ENCODE results near the gene SNX13.

The SNX13 gene

DNA sequence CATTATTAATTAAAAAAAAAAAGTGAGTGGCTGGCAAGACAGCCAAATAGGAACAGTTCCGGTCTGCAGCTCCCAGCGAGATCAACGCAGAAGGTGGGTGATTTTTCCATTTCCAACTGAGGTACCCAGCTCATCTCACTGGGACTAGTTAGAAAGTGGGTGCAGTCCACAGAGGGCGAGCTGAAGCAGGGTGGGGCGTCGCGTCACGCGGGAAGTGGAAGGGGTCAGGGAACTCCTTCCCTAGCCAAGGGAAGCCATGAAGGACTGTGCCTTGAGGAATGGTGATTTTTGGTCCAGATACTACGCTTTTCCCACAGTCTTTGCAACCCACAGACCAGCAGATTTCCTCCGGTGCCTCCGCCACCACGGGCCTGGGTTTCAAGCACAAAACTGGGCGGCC lies 133.7 kb downstream of the SNX13 start:
- in situ Hi-C loops (cut with MboI; ENCODE audit: low pct_unique_long_range_greater_than_20kb, low sequenced_read_pairs, unreplicated experiment), result no loop called here
- no peak for TF ChIP-seq CTCF (IDR thresholded peaks at IDR 0.05; ENCODE audit: extremely low read depth, insufficient read depth, missing control alignments)
- no peak for DNase-seq (ENCODE audit: low spot score)

GRCh38 chr7:17802056-17802455 lies 138.2 kb downstream of the SNX13 start:
- no peak for TF ChIP-seq CTCF (IDR thresholded peaks at IDR 0.05; ENCODE audit: extremely low read depth, insufficient read depth, missing control alignments)
- DNase-seq (ENCODE audit: low spot score), result no peak
- in situ Hi-C loops (cut with MboI; ENCODE audit: low pct_unique_long_range_greater_than_20kb, low sequenced_read_pairs, unreplicated experiment), result no loop called here

GRCh38 chr7:17792075-17792936 lies 148.0 kb downstream of the SNX13 start:
- in situ Hi-C loops (cut with MboI; ENCODE audit: low pct_unique_long_range_greater_than_20kb, low sequenced_read_pairs, unreplicated experiment), result no loop called here

GRCh38 chr7:17787257-17787656 lies 153.0 kb downstream of the SNX13 start:
- in situ Hi-C loops (cut with MboI; ENCODE audit: low pct_unique_long_range_greater_than_20kb, low sequenced_read_pairs, unreplicated experiment), result no loop called here
- DNase-seq (ENCODE audit: low spot score), result no peak
- TF ChIP-seq CTCF (IDR thresholded peaks at IDR 0.05; ENCODE audit: extremely low read depth, insufficient read depth, missing control alignments), result no peak

More at GRCh38 chr7:17792075-17792936, 148.0 kb downstream of the SNX13 start:
- no peak for DNase-seq (ENCODE audit: low spot score)
- no peak for TF ChIP-seq CTCF (IDR thresholded peaks at IDR 0.05; ENCODE audit: extremely low read depth, insufficient read depth, missing control alignments)

DNA sequence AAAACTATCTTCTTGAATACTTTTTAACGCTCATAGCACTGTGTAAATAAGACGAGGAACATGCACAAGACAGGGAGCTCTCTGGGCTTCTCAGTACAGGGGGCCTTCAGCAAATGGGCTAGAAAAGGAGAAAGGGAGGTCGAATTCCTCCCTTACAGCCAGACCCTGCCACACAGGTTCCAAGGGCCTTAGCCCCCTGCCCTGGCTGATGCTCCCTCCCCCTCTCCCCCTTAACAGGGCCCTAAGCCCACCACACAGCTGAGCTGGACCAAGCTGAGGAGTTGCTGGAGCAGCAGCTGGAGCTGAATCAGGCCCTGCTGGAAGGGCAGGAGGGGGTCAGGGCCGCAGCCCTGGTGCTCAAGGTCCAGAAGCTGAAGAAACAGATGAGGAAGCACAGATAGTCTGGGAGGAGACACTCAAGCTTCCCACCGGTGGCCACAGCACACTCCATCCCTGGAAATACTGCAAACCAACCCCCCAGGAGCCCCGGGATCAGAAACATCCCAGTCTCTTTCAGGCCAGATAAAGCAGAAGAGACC lies 153.9 kb downstream of the SNX13 start:
- no peak for TF ChIP-seq CTCF (IDR thresholded peaks at IDR 0.05; ENCODE audit: extremely low read depth, insufficient read depth, missing control alignments)
- DNase-seq (ENCODE audit: low spot score), result no peak
- in situ Hi-C loops (cut with MboI; ENCODE audit: low pct_unique_long_range_greater_than_20kb, low sequenced_read_pairs, unreplicated experiment), result no loop called here

- TF ChIP-seq CTCF (IDR thresholded peaks at IDR 0.05; ENCODE audit: extremely low read depth, insufficient read depth, missing control alignments), result no peak
- in situ Hi-C loops (cut with MboI; ENCODE audit: low pct_unique_long_range_greater_than_20kb, low sequenced_read_pairs, unreplicated experiment), result no loop called here
- no peak for DNase-seq (ENCODE audit: low spot score)
Observed at GRCh38 chr7:17782216-17782549, 158.1 kb downstream of the SNX13 start.

Measured in GM13977 (cell line).